PC-9 (cell line): ENCODE results near the gene SLAMF1. TPM values are rescaled to one million over a fixed set of nuclear protein-coding genes. Genes with fewer than 3 reads are reported as not detected.

Source experiments
- BruUV-seq: library from RNA; stranded (reverse); fragments of 400-500 nt; replicated peaks from 2 replicates; lab custom pipeline; 2021; lab: Mats Ljungman, UMichigan
- CTCF ChIA-PET: fragments of 300-600 bp; sonication (Branson Sonifier 250); formaldehyde crosslinking; loops from one replicate; lab custom pipeline; 2022; ENCODE audit warnings: antibody characterized with exemption; lab: Charles Lee
- POLR2A ChIA-PET: fragments of 300-600 bp; sonication (Branson Sonifier 250); formaldehyde crosslinking; loops from one replicate; lab custom pipeline; 2022; ENCODE audit warnings: antibody characterized with exemption; ENCODE audit not compliant: unreplicated experiment; lab: Charles Lee
- DNase-seq, 2 experiments: peaks; one replicate each; pipeline versions ENCODE4 v3.0.0 to v3.0.0-alpha.2; 2015 to 2022; ENCODE audit warnings: mixed read lengths in 1 of 2
- H2AFZ ChIP-seq: fragments of 200-600 bp; sonication (generic); 2 replicates; pipeline ENCODE4 v1.8.1; 2017; ENCODE audit warnings: antibody characterized with exemption
- H3F3A ChIP-seq: fragments of 200-600 bp; sonication (generic); 2 replicates; pipeline ENCODE4 v1.8.1; 2017; ENCODE audit warnings: antibody characterized with exemption, mild to moderate bottlenecking, low read depth; ENCODE audit not compliant: insufficient read depth
- H3K27ac ChIP-seq: fragments of 200-600 bp; sonication (generic); 2 replicates; pipeline ENCODE4 v1.6.1; 2016; ENCODE audit warnings: mixed run types
- H3K27me3 ChIP-seq: fragments of 200-600 bp; sonication (generic); 2 replicates; pipeline ENCODE4 v1.6.1; 2016; ENCODE audit warnings: low read depth, mixed run types; ENCODE audit not compliant: insufficient read depth
- H3K36me3 ChIP-seq: fragments of 200-600 bp; sonication (generic); 2 replicates; pipeline ENCODE4 v1.6.1; 2016; ENCODE audit warnings: low read depth, mixed run types
- H3K4me1 ChIP-seq: fragments of 200-600 bp; sonication (generic); replicated peaks from 2 replicates; pipeline ENCODE4 v1.6.1; 2016; ENCODE audit warnings: mixed run types; ENCODE audit not compliant: insufficient read depth
- H3K4me2 ChIP-seq: fragments of 200-600 bp; sonication (generic); 2 replicates; pipeline ENCODE4 v1.6.1; 2017; ENCODE audit warnings: mixed run types
- H3K4me3 ChIP-seq: fragments of 200-600 bp; sonication (generic); 2 replicates; pipeline ENCODE4 v1.6.1; 2016; ENCODE audit warnings: mixed run types
- H3K79me2 ChIP-seq: fragments of 200-600 bp; sonication (generic); 2 replicates; pipeline ENCODE4 v1.6.1; 2017; ENCODE audit warnings: low read depth, mixed run types
- H3K9me2 ChIP-seq: fragments of 200-600 bp; sonication (generic); 2 replicates; pipeline ENCODE4 v1.8.1; 2017; ENCODE audit warnings: mild to moderate bottlenecking; ENCODE audit not compliant: insufficient read depth
- H3K9me3 ChIP-seq: fragments of 200-600 bp; sonication (generic); 2 replicates; pipeline ENCODE4 v1.8.1; 2016; ENCODE audit warnings: low read depth; ENCODE audit not compliant: insufficient read depth
- H4K20me1 ChIP-seq: fragments of 200-600 bp; sonication (generic); 2 replicates; pipeline ENCODE4 v1.8.1; 2017; ENCODE audit not compliant: insufficient read depth
- CTCF ChIP-seq: fragments of 200-600 bp; sonication (generic); conservative IDR thresholded peaks from 2 replicates; pipeline ENCODE4 v1.6.1; 2017; ENCODE audit warnings: mixed run types, antibody characterized with exemption, mild to moderate bottlenecking, moderate library complexity
- EZH2 ChIP-seq: fragments of 200-600 bp; sonication (generic); IDR thresholded peaks from 2 replicates; pipeline ENCODE4 v1.8.0; 2017; ENCODE audit warnings: antibody characterized with exemption, low read depth
- intact Hi-C: fragments of 100-400 bp; cut with micrococcal nuclease; formaldehyde crosslinking; loops from one replicate; pipeline ENCODE4 v1.10.0; 2022; ENCODE audit not compliant: unreplicated experiment
- total RNA-seq: library from RNA; stranded (reverse); gene quantifications from 2 replicates; pipeline ENCODE4 v1.2.3, GENCODE V29; 2021

The SLAMF1 gene
- total RNA-seq, 1 experiment from 2014 or later, result not detected

- CTCF ChIA-PET, result no interaction called here
- H3K79me2 ChIP-seq, result no peaks in the 10 kb centered on the region
- no TSS peak for BruUV-seq
Observed at GRCh38 chr1:160644399-160644798, 2.4 kb downstream of the SLAMF1 start.

GRCh38 chr1:160643138-160643537 is 3.7 kb downstream of the SLAMF1 start:
- Histone ChIP-seq H3K4me1 (no peaks in the 10 kb centered on the region), H3K9me3 (no peaks in the 10 kb centered on the region), H3K36me3 (no peaks in the 10 kb centered on the region), H3K79me2 (no peaks in the 10 kb centered on the region), H3K27ac (no peak overlapping the region), H4K20me1 (no peaks in the 10 kb centered on the region), H2AFZ (no peak overlapping the region), H3K4me3 (no peak overlapping the region), H3K27me3 (peaks cover 67% of the 10 kb centered on the region), H3K4me2 (no peak overlapping the region), H3F3A (no peaks in the 10 kb centered on the region), H3K9me2 (no peaks in the 10 kb centered on the region; the same call in 1 of the 2 replicates)
- ChIA-PET CTCF (no interaction called here), POLR2A (no interaction called here)
- DNase-seq, result no peak
- intact Hi-C loops, result no loop called here
- no TSS peak for BruUV-seq
- TF ChIP-seq EZH2, result no peak
- TF ChIP-seq CTCF, result no peak

More at GRCh38 chr1:160644399-160644798, 2.4 kb downstream of the SLAMF1 start:
- TF ChIP-seq EZH2, result no peak
- no peak for TF ChIP-seq CTCF
- Histone ChIP-seq H3K27me3 (peaks cover 56% of the 10 kb centered on the region), H3K9me3 (no peaks in the 10 kb centered on the region), H3K27ac (no peak overlapping the region), H3K36me3 (no peaks in the 10 kb centered on the region), H2AFZ (no peak overlapping the region), H4K20me1 (no peaks in the 10 kb centered on the region), H3K4me1 (no peaks in the 10 kb centered on the region), H3K4me3 (no peak overlapping the region), H3F3A (no peaks in the 10 kb centered on the region), H3K9me2 (no peaks in the 10 kb centered on the region; the same call in 1 of the 2 replicates), H3K4me2 (no peak overlapping the region)
- intact Hi-C loops, result no loop called here
- no peak for DNase-seq
- POLR2A ChIA-PET, result no interaction called here

GRCh38 chr1:160642281-160642644 is 4.6 kb downstream of the SLAMF1 start:
- no peak for DNase-seq
- Histone ChIP-seq H3K9me2 (no peaks in the 10 kb centered on the region), H3K27ac (no peak overlapping the region), H4K20me1 (no peaks in the 10 kb centered on the region), H3K36me3 (no peaks in the 10 kb centered on the region), H3F3A (no peaks in the 10 kb centered on the region), H3K4me2 (no peak overlapping the region), H3K9me3 (no peaks in the 10 kb centered on the region), H3K27me3 (peaks cover 71% of the 10 kb centered on the region), H3K4me3 (no peak overlapping the region), H2AFZ (no peak overlapping the region), H3K4me1 (no peaks in the 10 kb centered on the region), H3K79me2 (no peaks in the 10 kb centered on the region)
- ChIA-PET CTCF (no interaction called here), POLR2A (no interaction called here)
- intact Hi-C loops, result no loop called here
- BruUV-seq, result no TSS peak
- TF ChIP-seq CTCF (no peak), EZH2 (no peak)
